Coronary artery (tissue), 2 donors: ENCODE measurements around the gene HPGDS.
"Not testable (repeated sequence)": the region's sequence is repeated elsewhere in the genome, so short reads cannot be mapped to it uniquely, and the experiment has no call there.

ENCODE experiments used
- DNase-seq: peaks from one replicate; pipeline ENCODE4 v3.0.0-alpha.2; 2017; ENCODE audit warnings: low spot score
- H3K27ac ChIP-seq, 2 donors: fragments of 200-600 bp; sonication (generic); one replicate each; pipeline ENCODE4 v1.5.1; 2016 to 2019
- H3K4me3 ChIP-seq: fragments of 200-600 bp; sonication (generic); 2 replicates; pipeline ENCODE4 v1.5.1; 2016; ENCODE audit warnings: mild to moderate bottlenecking, moderate library complexity
- CTCF ChIP-seq: fragments of 200-600 bp; sonication (generic); IDR thresholded peaks from one replicate; pipeline ENCODE4 v1.5.1; 2019; ENCODE audit warnings: antibody characterized with exemption

HPGDS gene

GRCh38 chr4:94304365-94304971 is 38.2 kb downstream of the HPGDS start:
- peak; percentile 58 for TF ChIP-seq CTCF
- H3K27ac ChIP-seq, result no peak overlapping the region
- DNase-seq, result no peak
- H3K4me3 ChIP-seq, result no peak overlapping the region

GRCh38 chr4:94302191-94302590 is 40.4 kb downstream of the HPGDS start:
- no peak for TF ChIP-seq CTCF
- no peak overlapping the region for H3K4me3 ChIP-seq
- DNase-seq, result no peak
- no peak overlapping the region for H3K27ac ChIP-seq

- DNase-seq, result no peak
- TF ChIP-seq CTCF, result no peak
- no peak overlapping the region for H3K4me3 ChIP-seq
- H3K27ac ChIP-seq, result no peak overlapping the region
These were observed 43.8 kb downstream of the HPGDS start for GRCh38 chr4:94298725-94299252.

GRCh38 chr4:94295473-94295872 is 47.2 kb downstream of the HPGDS start:
- H3K27ac ChIP-seq, DNase-seq, H3K4me3 ChIP-seq: not testable (repeated sequence)

- not testable (repeated sequence) for DNase-seq, H3K27ac ChIP-seq, H3K4me3 ChIP-seq
These were observed 48.7 kb downstream of the HPGDS start for GRCh38 chr4:94293981-94294380.

- no peak for TF ChIP-seq CTCF
- no peak overlapping the region for H3K27ac ChIP-seq
- no peak overlapping the region for H3K4me3 ChIP-seq
- DNase-seq, result no peak
These were observed 52.4 kb downstream of the HPGDS start for GRCh38 chr4:94290245-94290644.

- DNase-seq, result no peak
- no peak overlapping the region for H3K4me3 ChIP-seq
- H3K27ac ChIP-seq, result no peak overlapping the region
- no peak for TF ChIP-seq CTCF
These were observed 57.0 kb downstream of the HPGDS start for GRCh38 chr4:94285666-94286065.

- no peak for TF ChIP-seq CTCF
- H3K4me3 ChIP-seq, result no peak overlapping the region
- no peak for DNase-seq
- H3K27ac ChIP-seq, result no peak overlapping the region
These were observed 57.7 kb downstream of the HPGDS start for GRCh38 chr4:94284889-94285288.
